ENCODE data around the gene ZNF593OS. TPM values are rescaled to one million over a fixed set of nuclear protein-coding genes. Genes with fewer than 3 reads are reported as not detected.

The ZNF593OS gene
- total and polyA plus RNA-seq, 2 of the 8 experiments (the other 6 are each of a cell fraction or from before 2014, with no cell fraction given), result not detected

GRCh38 chr1:26195805-26196204, 24.2 kb upstream of the ZNF593OS start:
- ChIA-PET CTCF (ENCODE audit: partially characterized antibody) (interaction anchor here (0.6 to 1.8 kb wide), 3 partner anchors 22 to 50 kb away, joined by 3 read pairs; no protein-coding TSS in a partner anchor), POLR2A (ENCODE audit: partially characterized antibody) (no interaction called here)
- H3K36me3 ChIP-seq (ENCODE audit: control insufficient read depth in 2 of 4, insufficient read depth in 4 of 4, low read length in 3 of 4), result no peaks in the 10 kb centered on the region
- H4K8ac ChIP-seq (ENCODE audit: extremely low read depth, insufficient read depth, low read length), result no peak overlapping the region
- no peak overlapping the region for H3K4me3 ChIP-seq (ENCODE audit: extremely low read depth in 1 of 4, insufficient read depth in 2 of 4, low read depth in 3 of 4, low read length in 4 of 4)
- no peak overlapping the region for H3K18ac ChIP-seq (ENCODE audit: extremely low read depth, low read length)
- H2BK20ac ChIP-seq (ENCODE audit: low read length), result no peak overlapping the region
- H3K79me1 ChIP-seq (ENCODE audit: low read depth, low read length), result no peaks in the 10 kb centered on the region
- no peaks in the 10 kb centered on the region for H4K20me1 ChIP-seq (replicated peaks in 1 of 2; ENCODE audit: control insufficient read depth in 1 of 2, insufficient read depth in 2 of 2, low read length in 2 of 2)
- no peak overlapping the region for H3K9ac ChIP-seq (replicated peaks in 1 of 4; ENCODE audit: extremely low read depth in 1 of 4, low read depth in 3 of 4, low read length in 3 of 4)
- FAIRE-seq (no peak), DNase-seq (ENCODE audit: low read depth in 1 of 2, low spot score in 2 of 2) (no peak)
- no peak overlapping the region for H4K5ac ChIP-seq (ENCODE audit: insufficient read length, low read depth, low read length)
- no peak overlapping the region for H4K91ac ChIP-seq (replicated peaks; ENCODE audit: insufficient read length, low read length)
- no peaks in the 10 kb centered on the region for H3K27me3 ChIP-seq (replicated peaks in 1 of 4; ENCODE audit: control insufficient read depth in 3 of 4, extremely low read depth in 1 of 4, insufficient read depth in 3 of 4, low read length in 3 of 4)
- no peaks in the 10 kb centered on the region; the same call in 1 of the 2 replicates for H3K23me2 ChIP-seq (ENCODE audit: low read depth, low read length)
- no peak overlapping the region for H2BK15ac ChIP-seq (ENCODE audit: low read length)
- WGBS, 2 experiments (ENCODE audit: extremely low coverage in 1 of 2, insufficient coverage in 1 of 2, insufficient read length in 1 of 2, insufficient replicate concordance in 2 of 2, low coverage in 1 of 2, low lambda C conversion rate in 2 of 2, missing lambda C conversion rate in 1 of 2), result 77% methylated on average over 2 of the region's 3 CpGs; no CpG with 5 or more reads in 1 of the 2 experiments
- H3K56ac ChIP-seq (replicated peaks; ENCODE audit: insufficient read length, low read depth, low read length), result no peak overlapping the region
- no peaks in the 10 kb centered on the region for H3K9me3 ChIP-seq (ENCODE audit: insufficient read depth in 2 of 2, low read depth in 1 of 2, low read length in 1 of 2)
- H2AK5ac ChIP-seq (ENCODE audit: low read depth, low read length), result no peak overlapping the region
- H2BK120ac ChIP-seq (replicated peaks; ENCODE audit: low read depth, low read length), result no peak overlapping the region
- no peak overlapping the region for H3K4ac ChIP-seq (replicated peaks; ENCODE audit: insufficient read length, low read depth, low read length)
- peaks cover 0 to 4% (median 4%) of the 10 kb centered on the region in 4 experiments; a peak in 5 of 7 replicates for H3K4me1 ChIP-seq (replicated peaks in 1 of 4; ENCODE audit: control insufficient read depth in 3 of 4, insufficient read depth in 4 of 4, low read length in 3 of 4)
- H3K27ac ChIP-seq (ENCODE audit: low read depth, low read length), result no peak overlapping the region
- no peak overlapping the region for H2BK12ac ChIP-seq (ENCODE audit: low read depth, low read length)
- H3K4me2 ChIP-seq (ENCODE audit: insufficient read depth in 1 of 2, low read depth in 2 of 2, low read length in 2 of 2), result no peak overlapping the region
- no peak overlapping the region for H3K23ac ChIP-seq (ENCODE audit: insufficient read length)
- no peak overlapping the region for H2AFZ ChIP-seq (ENCODE audit: low read length)
- no peaks in the 10 kb centered on the region for H3K79me2 ChIP-seq (ENCODE audit: control insufficient read depth in 1 of 2, insufficient read depth in 2 of 2, low read length in 2 of 2)
- no peak overlapping the region for H3K14ac ChIP-seq (ENCODE audit: insufficient read length)
- H2BK5ac ChIP-seq (ENCODE audit: low read depth, low read length), result no peak overlapping the region
- TF ChIP-seq CBX8 (IDR thresholded peaks at IDR 0.05; ENCODE audit: borderline replicate concordance, low read depth, low read length) (no peak), NANOG (IDR thresholded peaks at IDR 0.05; ENCODE audit: insufficient read depth, low read depth, low read length, poor library complexity, severe bottlenecking) (no peak), SIX5 (IDR thresholded peaks at IDR 0.05; ENCODE audit: low read depth, low read length) (no peak), CBX5 (IDR thresholded peaks at IDR 0.05; ENCODE audit: low read depth, low read length) (no peak), TEAD4 (IDR thresholded peaks at IDR 0.05; ENCODE audit: low read depth, low read length) (no peak), MAFK (IDR thresholded peaks at IDR 0.05; ENCODE audit: low read depth, low read length) (no peak), CTCF (IDR thresholded peaks at IDR 0.05; ENCODE audit: control extremely low read depth in 1 of 3, insufficient read depth in 1 of 3, low read depth in 1 of 3, low read length in 3 of 3) (no peak), SIRT6 (IDR thresholded peaks at IDR 0.05; ENCODE audit: low read length) (no peak), MAX (IDR thresholded peaks at IDR 0.05) (no peak), SP4 (IDR thresholded peaks at IDR 0.05; ENCODE audit: low read length) (no peak), RBBP5 (IDR thresholded peaks at IDR 0.05; ENCODE audit: borderline replicate concordance, low read depth, low read length) (no peak), RFX5 (IDR thresholded peaks at IDR 0.05; ENCODE audit: borderline replicate concordance, low read depth, low read length) (no peak), CHD2 (IDR thresholded peaks at IDR 0.05; ENCODE audit: low read length) (no peak)

Measured in H1 (cell line).